ENCODE measurements around the gene KIF26B.

DNA sequence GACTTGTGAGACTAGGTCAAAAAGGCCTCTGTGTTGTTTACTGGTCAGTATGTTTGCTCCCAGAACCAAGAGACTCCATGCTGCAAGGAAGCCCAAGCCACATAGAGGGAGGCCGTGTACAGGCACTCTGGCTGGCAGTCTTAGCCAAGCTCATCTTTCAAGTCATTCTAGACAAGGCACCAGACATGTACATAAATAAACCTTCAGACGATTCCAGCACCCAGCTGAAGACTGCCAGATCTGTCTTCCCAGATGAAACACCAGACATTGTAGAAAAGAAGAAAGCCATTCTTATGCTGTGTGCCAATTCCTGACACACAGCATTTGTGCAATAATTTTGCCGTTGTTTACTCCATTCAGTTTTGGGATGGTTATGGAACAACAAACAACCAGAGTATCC lies 595.5 kb downstream of the KIF26B start:
- TF ChIP-seq POLR2A (IDR thresholded peaks at IDR 0.05) (no peak), CTCF (IDR thresholded peaks at IDR 0.05) (no peak), POLR2AphosphoS5 (IDR thresholded peaks at IDR 0.05) (no peak), EP300 (IDR thresholded peaks at IDR 0.05) (no peak)

All from suprapubic skin (tissue), 4 donors.